GM18951 (cell line): ENCODE measurements around the gene NIPA2.

ENCODE experiments used
- POLR2A ChIP-seq: IDR thresholded peaks from 4 replicates; pipeline ENCODE4 v1.6.1; 2011; ENCODE audit warnings: mild to moderate bottlenecking; ENCODE audit not compliant: insufficient read length, insufficient read depth; ENCODE audit errors: extremely low read depth
- in situ Hi-C: fragments of 300-500 bp; cut with MboI; formaldehyde crosslinking; loops from one replicate; pipeline ENCODE4 v1.12.0; 2022; ENCODE audit warnings: low sequenced_read_pairs, mixed read lengths, inconsistent platforms; ENCODE audit not compliant: unreplicated experiment

The NIPA2 gene

DNA sequence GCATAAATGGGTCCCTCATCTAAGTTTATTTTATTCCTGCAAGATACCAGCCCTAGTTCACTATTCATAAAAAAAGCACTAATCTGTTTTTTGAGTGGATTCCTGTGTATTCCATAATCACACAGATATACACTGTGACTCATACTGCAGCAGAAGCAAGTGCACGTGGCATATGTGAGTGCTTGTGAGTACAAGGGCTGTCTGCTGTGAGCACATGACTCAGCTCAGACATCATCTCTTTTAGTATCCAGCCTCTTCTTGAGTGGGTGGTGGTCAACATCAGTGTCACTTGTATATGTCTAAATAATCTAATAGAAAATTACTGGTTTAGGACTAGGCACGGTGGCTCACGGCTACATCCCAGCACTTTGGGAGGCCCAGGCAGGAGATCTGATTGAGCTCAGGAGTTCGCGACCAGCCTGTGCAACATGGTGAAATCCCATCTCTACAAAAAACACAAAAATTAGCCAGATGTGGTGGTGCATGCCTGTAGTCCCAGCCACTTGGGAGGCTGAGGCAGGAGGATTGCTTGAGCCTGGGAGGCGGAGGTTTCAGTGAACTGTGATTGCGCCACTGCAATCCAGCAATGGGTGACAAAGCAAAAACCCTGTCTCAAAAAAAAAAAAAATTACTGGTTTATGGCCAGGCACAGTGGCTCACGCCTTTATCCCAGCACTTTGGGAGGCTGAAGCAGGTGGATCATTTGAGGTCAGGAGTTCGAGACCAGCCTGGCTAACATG, 49.8 kb downstream of the NIPA2 start:
- in situ Hi-C loops, result no loop called here
- no peak for TF ChIP-seq POLR2A

GRCh38 chr15:22889146-22889818, 50.8 kb downstream of the NIPA2 start:
- in situ Hi-C loops, result no loop called here
- no peak for TF ChIP-seq POLR2A

DNA sequence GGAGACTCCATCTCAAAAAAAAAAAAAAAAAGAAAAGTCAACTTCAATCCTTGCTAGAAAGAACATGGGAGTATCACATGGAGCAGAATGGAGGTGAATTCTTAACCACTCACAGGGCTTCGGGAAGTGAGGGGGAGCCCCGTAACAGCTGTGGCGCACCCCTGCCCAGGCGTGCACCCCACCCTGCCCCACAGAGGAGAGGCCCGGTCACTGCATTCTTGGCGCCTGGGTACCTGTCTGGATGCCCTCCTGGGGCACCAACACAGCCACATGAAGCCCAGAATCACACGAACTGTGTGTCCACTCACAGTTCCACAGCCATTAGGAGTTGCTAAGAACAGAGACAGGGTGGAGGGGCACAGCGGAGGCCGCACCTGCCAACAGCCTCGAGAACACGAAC, 51.8 kb downstream of the NIPA2 start:
- in situ Hi-C loops, result no loop called here
- no peak for TF ChIP-seq POLR2A

- in situ Hi-C loops, result no loop called here
- no peak for TF ChIP-seq POLR2A
Observed at GRCh38 chr15:22891426-22892210, 53.2 kb downstream of the NIPA2 start.

DNA sequence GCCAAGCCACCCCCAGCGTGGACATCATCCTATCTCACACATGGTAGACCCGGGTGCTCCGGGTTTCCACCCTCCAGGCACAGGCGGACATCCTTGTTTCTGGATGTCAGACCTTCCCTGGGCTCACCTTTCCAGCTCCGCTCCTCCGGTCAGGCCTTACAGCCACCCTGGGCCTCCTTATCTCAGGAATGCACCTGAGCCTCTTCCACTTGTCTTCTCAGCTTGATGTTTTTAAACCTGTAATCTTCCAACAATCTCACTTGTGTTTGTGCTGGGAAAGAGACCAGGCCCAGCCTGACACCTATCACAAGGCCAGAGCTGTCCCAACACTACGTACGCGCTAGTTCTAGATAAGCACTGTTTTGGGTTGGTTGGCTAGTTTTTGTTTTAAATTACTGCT, 53.9 kb downstream of the NIPA2 start:
- in situ Hi-C loops, result no loop called here
- no peak for TF ChIP-seq POLR2A

DNA sequence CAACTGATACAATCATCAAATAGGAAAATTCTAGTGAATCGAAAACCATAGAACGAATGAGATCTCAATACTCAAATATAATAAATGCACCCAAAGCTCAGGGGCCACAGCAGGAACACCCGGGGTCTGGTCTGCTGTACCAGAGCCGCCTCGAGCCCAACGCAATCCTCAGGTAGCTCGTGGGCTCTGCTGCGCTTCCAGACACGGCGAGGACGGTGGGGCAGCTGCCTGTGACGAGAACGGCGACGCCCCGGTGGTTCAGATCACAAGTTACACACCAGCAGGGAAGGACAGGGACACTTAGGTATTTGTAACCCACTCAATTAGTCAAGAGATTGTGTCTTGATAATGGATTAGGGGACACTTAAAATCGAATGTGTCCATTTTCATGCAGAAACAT, 54.6 kb downstream of the NIPA2 start:
- TF ChIP-seq POLR2A, result no peak

DNA sequence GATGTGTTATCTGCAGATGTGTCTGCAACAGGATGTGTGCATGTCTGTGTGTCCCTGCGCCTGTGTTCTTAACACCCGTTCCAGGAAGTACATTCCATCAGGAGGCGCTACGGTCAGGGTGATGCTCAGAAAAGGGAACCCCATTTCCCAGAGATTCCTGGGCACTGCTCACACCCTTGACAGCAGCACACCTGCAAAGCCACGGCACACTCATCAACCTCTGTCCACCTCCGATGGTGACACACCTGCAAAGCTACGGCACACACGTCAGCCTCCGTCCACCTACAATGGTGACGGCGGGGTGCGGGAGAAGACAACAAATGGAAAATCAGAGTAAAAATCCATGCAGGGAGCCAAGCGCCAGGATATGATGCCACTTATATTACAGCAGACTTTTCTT, 55.4 kb downstream of the NIPA2 start:
- in situ Hi-C loops, result no loop called here
- TF ChIP-seq POLR2A, result no peak

More for the DNA sequence above, 54.6 kb downstream of the NIPA2 start:
- in situ Hi-C loops, result no loop called here

DNA sequence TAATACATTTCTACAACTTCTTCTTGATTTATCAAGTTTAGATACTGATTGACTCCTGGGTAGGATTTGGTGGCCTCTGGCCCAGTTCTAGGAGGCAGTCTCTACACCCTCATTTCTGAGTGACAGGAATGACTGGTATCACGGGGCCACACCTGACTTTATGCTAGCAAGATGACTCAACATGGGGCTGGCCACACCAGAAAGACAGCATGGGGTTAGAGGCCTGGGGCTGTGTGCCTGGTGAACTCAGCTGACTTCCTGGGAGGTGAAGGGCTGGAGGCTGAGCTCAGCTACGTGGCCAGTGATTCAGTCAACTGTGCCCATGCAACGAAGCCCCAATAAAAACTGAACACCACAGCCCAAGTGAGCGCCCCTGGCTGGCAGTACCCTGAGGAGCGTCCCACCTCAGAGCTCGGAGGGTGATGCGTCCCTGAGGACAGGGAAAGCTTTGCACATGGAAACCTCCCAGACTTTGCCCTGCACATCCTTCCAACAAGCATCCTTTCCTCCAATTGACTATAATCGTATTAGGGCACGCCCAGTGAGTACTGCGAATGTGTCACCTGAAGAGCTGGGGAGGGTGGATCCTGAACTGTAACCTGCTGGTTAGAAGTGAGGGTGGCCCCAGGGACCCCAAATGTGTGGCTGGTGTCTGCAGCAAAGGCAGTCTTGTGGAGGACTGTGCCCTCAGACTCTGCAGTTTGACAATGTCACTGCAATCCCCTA, 57.2 kb downstream of the NIPA2 start:
- TF ChIP-seq POLR2A, result no peak
- in situ Hi-C loops, result no loop called here

DNA sequence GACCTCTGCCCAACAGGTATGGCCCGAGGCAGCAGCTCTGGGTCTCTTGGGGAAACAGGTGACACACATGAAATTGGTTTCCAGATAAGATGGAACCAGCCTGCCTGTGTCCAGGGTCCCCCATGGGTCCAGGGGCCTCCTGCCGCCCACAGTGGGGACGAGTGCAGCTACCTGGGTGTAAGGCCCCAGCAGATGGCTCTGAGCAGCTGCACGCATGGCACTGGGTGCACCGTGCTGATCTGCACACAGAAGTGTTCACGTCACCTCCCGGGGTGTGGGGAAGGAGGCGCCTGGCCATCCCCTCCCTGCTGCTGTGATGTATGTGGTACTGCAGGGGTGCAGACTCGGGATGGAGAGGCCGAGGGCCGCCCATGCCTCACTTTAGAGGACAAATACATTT, 63.6 kb downstream of the NIPA2 start:
- TF ChIP-seq POLR2A, result no peak
- in situ Hi-C loops, result no loop called here

- TF ChIP-seq POLR2A, result no peak
- in situ Hi-C loops, result no loop called here
Observed at GRCh38 chr15:22902578-22902977, 64.1 kb downstream of the NIPA2 start.

- in situ Hi-C loops, result no loop called here
- TF ChIP-seq POLR2A, result no peak
Observed at GRCh38 chr15:22902981-22903380, 64.5 kb downstream of the NIPA2 start.

DNA sequence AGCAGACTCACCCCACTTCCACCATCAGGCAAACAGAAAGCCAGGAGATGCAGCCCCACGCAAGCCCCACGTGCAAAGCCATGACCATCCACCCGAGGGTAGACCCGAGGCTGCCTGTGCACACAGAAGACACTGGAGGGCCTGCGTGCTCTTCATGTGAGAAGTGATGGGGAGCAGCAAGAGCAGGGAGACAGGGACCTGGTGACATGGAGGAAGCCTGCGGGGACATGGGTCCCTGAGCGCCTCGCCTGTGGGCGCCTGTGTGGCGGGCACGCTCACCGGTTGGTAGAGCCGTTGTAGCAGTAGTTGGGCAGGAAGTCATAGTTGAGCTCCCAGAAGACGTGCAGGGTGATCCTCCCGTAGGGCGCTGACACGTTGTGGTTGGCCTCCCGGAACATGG, 65.0 kb downstream of the NIPA2 start:
- in situ Hi-C loops, result no loop called here
- no peak for TF ChIP-seq POLR2A

DNA sequence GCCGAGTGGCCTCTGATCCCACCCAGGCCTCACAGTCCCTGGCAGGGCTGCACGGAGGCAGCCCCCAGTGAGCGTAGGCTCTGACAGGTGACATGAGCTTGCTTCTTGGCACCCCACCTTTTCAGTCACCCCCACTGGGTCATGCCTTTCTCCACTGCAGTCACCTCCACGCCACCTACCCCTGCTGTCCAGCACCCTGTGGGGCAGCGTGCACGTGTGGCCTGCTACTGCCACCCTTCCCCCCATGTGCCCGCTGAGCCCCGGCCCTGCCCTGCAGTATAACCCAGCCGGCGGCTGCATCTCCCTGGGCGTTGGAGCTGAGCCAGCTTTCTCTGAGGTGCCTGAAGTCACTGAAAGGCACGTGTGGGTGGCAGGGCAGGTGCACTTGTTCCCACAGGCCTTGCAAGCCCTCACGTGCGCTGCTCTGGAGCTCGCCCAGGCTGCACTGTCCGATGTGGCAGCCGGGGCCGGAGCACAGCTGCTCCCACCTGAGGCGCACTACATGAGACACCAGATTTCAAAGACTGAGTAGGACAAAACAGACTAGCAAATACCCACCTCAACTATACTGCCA, 65.6 kb downstream of the NIPA2 start:
- TF ChIP-seq POLR2A, result no peak
- in situ Hi-C loops, result no loop called here
